HS-5 (cell line): ENCODE measurements around the gene RTN4.
A peak's percentile ranks its signal among the peaks of the same experiment; 100 is the strongest.
"Not testable (repeated sequence)": the region's sequence is repeated elsewhere in the genome, so short reads cannot be mapped to it uniquely, and the experiment has no call there.

Experiments used
- DNase-seq: peaks from one replicate; pipeline ENCODE4 v3.0.0-alpha.2; 2012; ENCODE audit warnings: low read depth

The RTN4 gene

GRCh38 chr2:55009277-55010060 is 40.8 kb downstream of the RTN4 start:
- DNase-seq, result no peak

DNA sequence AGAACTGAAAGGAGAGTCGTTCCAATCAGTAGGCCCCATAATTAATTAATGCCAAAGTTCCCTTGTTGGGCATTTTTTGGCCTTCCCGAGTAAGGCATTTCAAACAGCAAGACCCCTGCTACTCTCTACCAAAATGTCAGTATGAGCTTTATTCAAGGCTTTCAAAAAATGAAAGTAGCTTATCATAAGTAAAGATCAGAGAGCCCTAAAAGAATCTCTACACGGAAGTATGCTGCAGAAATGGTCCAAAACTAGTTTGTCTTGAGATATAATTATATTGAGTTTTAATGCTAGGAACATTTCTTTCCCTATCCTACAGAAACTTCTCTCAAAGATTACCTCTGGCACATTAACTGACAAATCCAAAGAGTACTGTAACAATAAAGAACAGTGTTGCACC is 43.9 kb downstream of the RTN4 start:
- no peak for DNase-seq

GRCh38 chr2:55003706-55004639 is 46.3 kb downstream of the RTN4 start:
- no peak for DNase-seq

- no peak for DNase-seq
These were observed 48.5 kb downstream of the RTN4 start for GRCh38 chr2:55001716-55002115.

- DNase-seq, result no peak
These were observed 49.9 kb downstream of the RTN4 start for GRCh38 chr2:55000341-55000740.

- peak; percentile 75 for DNase-seq
These were observed 51.1 kb downstream of the RTN4 start for GRCh38 chr2:54999182-54999581.

DNA sequence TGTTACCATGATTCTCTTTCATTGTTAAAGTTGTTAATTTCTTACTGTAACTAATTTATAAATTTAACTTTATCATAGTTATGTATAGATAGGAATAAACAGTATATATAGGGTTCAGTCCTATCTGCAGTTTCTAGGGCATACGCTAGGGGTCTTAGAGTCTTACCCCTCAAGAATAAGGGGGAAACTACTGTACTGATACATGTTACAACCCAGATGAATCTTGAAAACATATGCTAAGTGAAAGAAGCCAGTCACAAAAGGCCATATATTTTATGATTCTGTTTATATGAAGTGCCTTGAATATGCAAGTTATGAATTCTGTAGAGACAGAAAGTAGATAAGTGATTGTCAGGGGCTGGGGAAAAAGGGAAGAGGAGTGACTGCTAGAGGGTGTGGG is 52.4 kb downstream of the RTN4 start:
- no peak for DNase-seq

GRCh38 chr2:54995553-54995952 is 54.7 kb downstream of the RTN4 start:
- no peak for DNase-seq

DNA sequence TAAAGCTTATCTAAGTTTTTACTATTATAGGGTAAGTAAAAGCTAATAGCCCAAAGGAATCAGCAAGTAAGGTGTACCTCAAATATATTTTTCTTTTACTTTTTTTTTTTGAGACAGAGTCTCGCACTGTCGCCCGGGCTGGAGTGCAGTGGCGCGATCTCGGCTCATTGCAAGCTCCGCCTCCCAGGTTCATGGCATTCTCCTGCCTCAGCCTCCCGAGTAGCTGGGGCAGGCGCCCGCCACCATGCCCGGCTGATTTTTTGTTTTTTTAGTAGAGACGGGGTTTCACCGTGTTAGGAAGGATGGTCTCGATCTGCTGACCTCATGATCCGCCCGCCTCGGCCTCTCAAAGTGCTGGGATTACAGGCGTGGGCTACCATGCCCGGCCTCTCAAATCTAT is 59.6 kb downstream of the RTN4 start:
- not testable (repeated sequence) for DNase-seq

- DNase-seq, result no peak
These were observed 61.6 kb downstream of the RTN4 start for GRCh38 chr2:54988612-54989011.

- DNase-seq, result no peak
These were observed 64.0 kb downstream of the RTN4 start for GRCh38 chr2:54986264-54986663.

DNA sequence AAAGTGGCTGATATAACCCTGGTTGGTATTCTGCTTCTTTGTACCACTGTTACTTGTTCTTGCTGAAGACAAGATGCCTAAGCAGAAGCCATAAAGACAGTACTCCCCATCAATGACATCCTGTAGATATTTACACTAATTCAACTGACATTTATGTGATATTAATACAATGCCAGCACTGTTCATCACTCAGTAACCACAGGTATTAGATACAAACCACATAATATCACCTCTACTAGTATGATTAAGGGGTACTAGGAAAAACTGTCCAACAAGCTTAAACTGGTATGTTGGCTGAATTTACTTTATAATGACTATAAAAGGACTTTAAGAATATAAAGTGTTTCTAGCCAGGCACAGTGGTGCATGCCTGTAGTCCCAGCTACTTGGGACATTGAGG is 65.8 kb downstream of the RTN4 start:
- DNase-seq, result no peak

DNA sequence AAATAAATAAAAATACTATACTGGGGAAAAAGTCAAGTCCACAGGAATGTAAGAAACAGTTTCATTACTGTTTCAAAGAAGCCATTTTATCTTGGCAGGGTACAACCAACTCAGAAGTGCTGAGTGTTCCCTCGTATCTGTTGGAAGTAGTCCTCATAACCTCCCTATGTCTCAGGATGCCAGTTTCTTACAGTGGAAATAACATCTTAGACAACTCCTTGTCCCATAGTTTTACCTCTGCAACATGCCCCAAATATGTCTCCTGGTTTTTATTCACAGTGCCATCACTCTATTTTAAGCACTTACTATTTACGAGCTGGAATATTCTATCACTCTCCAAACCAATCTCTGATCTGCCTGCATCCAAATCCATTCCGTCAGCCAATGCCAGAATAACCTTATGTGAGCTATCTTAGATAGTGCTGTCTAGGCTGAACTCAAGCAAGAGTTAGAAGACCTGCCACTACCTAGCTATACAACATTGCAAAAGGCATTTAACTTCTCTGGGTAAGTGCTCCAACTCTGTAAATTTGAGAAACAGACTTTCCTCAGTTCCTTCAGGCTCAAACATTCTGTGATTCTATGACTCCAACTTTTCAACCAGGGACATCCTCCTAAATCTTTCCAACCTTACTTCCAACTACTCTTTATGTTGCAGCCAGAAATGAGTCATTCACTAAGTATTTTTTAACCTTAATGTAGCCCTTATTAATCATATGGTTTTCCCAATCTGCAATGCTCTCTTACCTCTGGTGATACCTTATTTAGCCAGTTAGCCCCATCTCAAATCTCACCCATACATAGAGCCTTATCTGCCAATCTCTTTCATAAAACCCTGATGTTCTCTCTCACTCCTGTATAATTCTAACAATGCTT is 66.7 kb downstream of the RTN4 start:
- DNase-seq, result peak; percentile 60

GRCh38 chr2:54981385-54981784 is 68.9 kb downstream of the RTN4 start:
- DNase-seq, result no peak

DNA sequence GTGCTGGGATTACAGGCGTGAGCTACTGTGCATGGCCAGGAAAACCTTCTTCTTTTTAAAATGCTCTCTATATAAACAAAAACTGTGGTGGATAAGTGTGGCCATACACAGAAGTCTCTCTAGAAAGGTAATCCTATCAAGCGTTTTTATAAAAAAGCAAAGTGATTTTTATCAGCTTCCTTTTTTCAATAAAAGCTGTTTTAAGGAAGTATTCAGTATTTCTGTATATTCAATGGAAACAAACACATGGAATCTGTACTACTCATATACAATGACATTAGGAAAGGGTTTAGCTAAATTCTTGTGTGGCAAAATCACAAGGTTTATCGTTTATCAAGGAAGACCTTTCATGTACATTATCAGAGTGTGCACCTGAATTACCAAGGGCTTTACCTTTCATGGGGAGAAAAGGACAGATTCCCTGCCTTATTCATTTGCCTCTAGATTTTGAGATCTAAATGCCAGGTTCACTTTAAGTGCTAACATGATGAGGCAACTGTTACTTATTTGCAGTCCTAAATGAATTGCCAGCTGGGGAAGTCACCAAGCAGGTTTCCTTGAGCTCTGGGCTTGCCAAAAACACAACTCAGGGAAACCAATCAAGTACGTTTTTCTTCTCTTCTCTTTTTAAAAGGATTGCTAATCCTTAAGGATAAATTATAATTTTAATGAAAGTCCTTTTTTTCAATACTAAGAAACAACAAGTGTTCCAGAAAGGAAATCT is 70.8 kb downstream of the RTN4 start:
- DNase-seq, result no peak

- no peak for DNase-seq
These were observed 73.1 kb downstream of the RTN4 start for GRCh38 chr2:54977149-54977548.

DNA sequence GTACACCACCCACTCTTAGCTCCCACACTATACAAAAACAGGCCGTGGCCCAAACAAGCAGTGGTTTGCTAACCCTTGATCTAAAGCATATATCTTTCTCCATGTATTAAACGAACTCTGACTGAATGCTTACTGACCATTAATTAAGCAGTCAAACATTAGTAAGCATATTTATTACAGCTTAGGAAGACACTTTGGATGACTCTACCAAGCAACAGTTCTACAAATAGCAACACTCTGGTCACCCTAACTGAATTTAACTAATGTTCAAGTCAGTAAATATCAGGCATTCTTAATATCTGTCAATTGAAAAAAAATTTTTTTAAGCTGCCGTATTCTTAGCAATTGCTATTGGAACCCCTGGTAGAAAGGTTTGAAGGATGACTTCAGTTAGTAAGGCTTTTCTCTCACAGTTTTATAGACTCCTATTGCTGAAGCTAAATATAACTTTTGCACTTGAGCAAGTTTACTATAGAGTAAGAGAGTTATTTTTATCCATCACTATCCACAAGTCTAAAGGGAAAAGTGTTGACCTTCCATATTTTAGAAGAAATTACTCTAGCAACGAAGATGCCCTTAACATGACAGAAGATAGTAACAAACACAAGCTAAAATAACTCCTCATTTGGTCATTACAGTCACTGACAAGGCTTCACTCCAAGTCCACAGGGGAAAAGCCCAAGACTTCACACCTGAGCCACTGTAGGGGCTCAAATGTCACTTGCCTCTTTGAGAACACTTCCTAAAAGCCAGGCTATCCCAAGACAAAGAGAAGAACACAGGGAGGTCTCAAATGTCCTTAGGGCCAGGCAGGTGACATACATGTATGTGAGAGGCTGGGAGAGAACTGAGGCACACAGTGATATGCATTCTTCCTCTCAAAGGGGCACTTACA is 74.4 kb downstream of the RTN4 start:
- DNase-seq, result no peak

- no peak for DNase-seq
These were observed 75.1 kb downstream of the RTN4 start for GRCh38 chr2:54975175-54975574.

DNA sequence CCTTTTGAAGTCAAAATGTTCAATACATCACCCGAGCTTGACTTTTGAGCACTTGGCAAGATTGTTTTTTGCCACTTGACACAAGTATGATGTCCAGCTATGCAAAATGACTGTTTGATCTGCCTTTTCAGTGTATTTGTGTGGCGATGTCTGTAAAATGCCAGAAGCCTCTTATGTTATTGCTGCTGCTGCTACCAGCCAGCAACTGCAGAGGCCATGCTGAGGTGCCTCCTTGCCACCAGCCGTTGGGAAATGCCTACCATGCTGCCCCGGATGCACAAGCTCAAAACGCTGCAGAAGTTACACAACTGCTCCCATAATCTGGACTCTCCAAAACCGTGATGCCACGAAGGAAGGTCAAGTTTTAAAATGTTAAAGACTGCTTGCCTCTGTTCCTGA is 80.3 kb downstream of the RTN4 start:
- no peak for DNase-seq

- DNase-seq, result no peak
These were observed 80.8 kb downstream of the RTN4 start for GRCh38 chr2:54969295-54969939.
